GM21367 (cell line): ENCODE results near the gene MAN1B1.
"Not testable (repeated sequence)": the region's sequence is repeated elsewhere in the genome, so short reads cannot be mapped to it uniquely, and the experiment has no call there.

Experiments
- ATAC-seq: cut with Tn5 transposase; IDR thresholded peaks from one replicate; pipeline ENCODE4 v1.9.1; 2021; ENCODE audit not compliant: unreplicated experiment

MAN1B1 gene

DNA sequence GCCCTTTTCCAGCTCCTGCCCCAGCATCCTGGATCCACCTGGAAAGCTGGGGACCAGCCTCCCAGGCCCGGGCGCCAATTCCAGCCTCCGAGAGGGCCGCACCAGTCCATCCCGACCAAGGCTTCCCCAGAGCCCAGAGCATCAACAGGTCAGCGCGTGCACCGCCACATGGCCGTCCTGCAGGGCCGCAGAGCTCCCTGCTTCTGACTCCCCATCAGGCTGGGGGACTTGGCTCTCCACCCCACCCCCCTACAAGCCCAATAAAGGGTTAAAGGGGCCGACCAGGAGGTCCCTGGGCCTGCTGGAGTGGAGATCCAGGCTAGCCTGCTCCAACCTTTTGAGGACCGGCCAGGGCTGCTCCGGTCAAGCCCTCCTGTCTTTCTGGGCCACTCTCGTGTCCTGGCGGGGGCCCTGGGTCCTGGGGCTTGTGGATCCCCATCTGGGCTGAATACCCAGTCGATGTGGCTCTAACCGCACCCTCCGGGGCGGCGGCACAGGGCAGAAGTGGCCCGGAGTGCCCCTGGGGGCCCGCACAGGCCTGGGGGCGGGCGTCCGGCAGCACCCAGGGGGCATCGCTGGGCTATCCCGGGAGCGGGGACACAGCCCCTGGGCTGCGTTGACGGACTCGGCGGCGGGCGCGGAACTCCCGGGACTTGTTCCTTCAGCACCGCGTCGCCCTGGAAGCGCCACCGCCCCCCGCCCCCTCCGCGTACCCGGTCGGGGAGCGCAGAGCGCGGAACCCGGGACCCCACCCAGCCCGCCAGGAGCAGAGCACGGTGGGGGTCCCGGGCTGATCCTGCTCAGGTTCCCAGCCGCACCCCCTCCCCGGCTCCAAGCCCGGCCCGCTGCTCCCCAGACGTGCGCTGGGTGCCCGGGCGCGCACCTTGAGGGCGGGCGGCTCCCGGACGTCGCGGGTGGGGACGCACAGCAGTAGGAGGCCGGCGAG lies 33.5 kb upstream of the MAN1B1 start:
- no peak for ATAC-seq

DNA sequence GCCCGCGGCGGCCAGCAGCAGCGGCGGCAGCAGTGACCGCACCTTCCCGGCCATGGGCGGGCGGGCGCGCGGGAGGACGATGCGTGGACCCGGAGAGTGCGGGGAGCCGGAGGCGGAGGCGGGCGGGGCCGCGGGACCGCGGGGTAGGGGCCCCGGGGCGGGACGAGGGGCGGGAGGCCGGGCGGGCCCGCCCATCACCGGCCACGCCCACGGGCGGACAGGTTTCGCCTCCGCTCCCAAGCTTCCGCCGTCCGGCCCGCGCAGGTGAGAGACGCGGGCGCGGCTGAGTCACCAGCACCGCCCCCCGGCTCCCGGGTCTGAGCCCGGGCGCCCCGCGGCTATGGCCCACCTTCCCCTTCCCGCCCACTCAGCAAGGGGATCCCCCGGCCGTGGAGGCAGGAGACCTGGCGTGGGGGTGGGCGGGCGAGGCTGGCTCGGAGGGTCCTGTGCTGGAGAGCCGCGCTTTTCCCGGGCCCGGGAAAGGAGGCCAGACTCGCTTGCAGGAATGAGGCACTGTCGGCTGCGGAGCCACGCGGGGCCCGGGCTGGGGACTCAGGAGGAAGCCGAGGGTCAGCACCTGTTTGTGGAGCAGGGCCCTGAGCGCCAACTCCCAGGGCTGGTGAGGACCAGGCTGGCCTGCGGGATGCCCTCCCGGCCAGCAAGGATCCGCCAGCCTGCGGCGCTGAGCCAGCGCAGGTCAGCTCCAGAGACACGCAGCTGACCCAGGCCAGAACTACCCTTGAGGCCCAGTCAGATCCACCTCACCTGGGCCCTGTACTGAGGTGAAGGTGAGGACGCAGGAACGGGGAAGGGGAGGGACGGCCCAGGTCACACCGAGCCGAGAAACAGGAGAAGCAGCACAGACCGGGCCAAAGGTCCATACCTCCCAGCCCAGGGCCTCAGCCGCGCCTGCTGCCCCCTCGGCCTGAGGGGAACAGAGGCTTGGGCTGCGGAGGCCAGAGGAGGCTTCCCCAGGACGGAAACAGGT lies 32.5 kb upstream of the MAN1B1 start, which contains the start of gene ENTPD2:
Gene ENTPD2 (minus strand): TSS at position 118 of the 988 bp plus-strand sequence. CDS start 64 bp downstream, at position 54.
- ATAC-seq, result no peak

DNA sequence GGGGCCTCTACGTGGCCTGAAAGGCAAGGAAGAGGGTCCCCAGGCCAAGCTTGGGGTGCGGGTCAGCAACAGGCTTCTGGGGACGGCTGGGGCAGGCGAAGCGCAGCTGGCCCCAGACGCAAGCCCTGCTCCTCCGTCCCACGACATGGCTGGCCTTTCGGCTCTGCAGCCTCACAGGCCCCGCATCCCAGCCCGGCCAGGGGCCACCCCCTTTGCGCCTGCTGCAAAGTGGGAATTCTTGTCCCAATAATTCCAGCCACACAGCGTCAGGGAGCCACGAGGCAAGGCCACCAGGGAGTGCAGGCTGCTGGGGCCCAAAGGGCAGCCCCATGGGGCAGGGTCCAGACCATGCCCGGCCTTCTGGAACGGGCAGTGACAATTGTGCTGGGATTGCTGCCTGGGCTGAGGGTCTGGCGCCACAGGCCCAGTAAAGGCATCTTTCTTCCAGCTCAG lies 31.8 kb upstream of the MAN1B1 start:
- ATAC-seq, result no peak

DNA sequence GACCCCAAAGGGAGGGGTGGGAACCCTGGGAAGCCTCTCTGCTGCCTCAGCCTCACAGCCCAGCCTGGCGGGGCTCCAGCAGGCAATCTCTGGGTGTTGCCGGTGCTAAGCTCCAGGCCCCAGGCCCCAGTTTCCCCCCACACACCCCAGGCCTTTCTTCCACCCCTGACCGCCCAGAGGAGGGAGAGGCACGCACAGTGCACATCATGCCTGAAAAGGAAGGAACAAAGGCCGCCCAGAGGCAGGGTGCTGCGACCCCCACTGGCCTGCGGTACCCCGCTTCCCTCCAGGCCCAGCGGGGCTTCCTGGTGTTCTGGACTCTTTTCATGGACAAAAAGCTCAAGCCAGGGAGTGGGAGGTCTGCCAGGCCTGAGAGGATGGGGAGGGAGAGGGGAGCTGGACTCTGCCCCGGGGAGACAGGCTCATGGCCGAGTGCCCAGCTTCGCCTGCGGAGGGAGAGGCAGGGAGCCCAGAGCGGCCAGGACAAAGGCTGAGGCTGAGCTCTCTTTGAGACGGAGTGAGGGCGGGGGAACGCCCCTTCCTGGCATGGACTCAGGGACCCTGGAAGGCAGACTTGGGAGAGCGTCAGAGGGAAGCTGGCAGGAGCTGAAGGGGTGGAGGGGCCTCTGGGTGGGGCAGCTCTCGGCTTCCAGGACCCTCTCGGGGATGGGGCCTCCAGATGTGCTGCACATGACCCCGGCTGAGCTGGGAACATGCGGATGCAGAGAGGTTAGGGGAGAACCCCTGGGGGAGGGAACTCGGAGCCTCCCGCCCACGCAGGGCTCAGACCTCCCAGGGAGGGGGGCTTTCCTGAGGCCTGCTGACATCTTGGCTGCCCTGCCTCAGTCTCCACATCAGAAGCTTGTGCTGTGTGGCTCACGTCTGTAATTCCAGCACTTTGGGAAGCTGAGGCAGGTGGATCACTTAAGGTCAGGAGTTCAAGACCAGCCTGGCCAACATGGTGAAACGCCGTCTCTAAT lies 31.1 kb upstream of the MAN1B1 start:
- no peak for ATAC-seq

DNA sequence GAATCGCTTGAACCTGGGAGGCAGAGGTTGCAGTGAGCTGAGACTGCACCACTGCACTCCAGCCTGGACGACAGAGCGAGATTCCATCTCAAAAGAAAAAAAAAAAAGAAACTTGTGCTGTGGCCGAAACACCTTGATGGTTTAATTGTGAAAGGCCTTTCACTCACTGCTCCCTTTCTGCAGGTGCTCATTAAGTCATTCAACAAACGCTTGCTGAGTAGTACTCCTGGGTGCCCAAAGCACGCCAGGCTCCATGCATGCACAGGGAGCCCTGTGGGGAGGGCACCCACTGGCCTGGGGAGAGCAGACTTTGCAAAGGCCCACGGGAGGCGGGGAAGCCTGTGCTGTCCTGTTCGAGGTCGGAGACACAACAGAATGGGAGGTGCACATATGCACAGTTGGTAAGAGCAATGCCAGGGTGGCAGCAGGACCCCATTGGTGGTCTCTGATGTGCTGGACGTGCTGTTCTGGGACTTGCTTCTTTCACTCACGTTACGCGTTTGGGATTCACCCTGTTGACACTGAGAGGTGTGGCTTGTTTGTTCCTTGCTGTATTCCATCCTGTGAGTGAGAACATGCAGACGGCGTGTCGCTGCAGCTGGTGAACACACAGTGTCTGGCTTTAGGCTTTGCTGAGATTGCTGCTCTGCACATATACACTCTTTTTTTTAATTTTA lies 29.9 kb upstream of the MAN1B1 start:
- ATAC-seq, result no peak

DNA sequence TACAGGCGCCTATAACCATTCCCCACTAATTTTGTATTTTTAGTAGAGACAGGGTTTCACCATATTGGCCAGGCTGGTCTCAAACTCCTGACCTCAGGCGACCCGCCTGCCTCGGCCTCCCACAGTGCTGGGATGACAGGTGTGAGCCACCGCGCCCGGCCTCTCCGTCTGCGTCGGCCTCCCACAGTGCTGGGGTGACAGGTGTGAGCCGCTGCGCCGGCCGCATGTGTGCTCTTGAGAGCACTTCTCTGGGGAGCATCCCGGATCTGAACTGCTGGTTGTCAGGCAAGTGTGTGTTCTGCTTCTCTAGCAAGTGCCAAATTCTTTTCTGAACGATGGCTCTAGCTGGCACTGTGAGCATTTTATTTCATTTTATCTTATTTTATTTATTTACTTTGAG lies 29.2 kb upstream of the MAN1B1 start:
- ATAC-seq, result no peak

DNA sequence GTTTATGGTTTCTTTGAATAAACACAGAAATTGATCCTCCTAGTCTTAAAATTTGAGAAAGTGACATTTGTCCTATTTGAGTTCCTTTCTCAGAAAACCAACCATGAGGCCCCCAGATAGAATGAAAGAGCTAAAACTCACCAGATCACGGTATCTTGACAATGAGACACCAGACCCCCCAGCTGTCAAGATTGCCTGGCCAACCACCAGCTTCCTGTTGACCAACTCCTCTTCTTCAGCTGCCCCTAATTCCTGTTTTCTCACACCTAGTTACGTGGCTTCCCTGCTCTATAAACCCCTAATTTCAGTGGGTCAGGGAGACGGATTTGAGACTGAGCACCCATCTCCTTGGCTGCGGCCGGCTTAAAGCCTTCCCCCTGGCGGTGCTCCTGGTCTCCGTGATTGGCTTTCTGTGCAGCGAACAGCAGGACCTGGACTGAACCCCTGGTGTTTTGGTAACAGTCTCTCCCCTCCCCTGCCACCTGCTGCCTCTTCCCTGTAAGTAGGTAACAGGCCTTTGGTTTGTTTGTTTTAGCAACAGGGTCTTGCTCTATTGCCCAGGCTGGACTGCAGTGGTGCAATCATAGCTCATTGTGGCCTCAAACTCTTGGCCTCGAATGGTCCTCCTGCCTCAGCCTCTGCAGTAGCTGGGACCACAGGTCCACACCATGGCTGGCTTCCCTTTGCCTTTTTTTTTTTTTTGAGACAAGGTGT lies 28.1 kb upstream of the MAN1B1 start:
- ATAC-seq, result no peak

DNA sequence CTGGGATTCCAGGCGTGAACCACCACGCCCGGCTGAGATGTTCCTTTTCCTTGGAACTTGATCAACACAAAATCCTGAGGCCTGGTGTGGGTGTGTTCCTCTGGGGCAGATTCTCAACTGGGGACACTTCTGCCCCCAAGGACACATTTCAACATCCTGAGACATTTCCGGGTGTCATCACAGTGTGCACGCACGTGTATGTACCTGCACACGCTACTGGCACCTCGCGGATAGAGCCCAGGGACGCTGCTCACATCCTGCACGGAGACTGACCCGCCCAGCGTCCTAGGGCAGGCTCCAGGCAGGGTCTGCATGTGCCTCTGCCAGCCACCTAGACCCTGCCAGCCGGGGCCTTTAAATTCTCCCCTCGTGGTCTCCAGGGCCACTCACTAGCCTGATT lies 24.4 kb upstream of the MAN1B1 start:
- ATAC-seq, result no peak

DNA sequence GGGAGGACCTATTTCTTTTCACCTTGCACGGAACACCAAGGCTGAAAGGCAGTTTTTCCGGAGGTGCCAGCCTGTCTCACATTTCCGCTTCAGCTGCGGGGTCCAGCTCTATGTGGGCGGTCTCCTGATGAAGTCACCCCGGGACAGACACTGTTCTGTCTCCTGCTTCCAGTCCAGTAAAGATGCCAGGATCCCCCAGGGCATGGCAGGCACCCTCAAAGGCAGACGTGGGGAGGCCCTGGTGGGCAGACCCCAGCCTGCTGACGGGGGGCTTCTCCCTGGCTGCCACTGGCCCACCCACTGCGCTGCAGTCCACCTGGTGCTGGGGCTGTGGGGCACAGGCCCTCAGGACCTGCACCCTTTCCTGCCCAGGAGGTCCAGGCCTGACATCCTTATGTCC lies 24.0 kb upstream of the MAN1B1 start:
- not testable (repeated sequence) for ATAC-seq

DNA sequence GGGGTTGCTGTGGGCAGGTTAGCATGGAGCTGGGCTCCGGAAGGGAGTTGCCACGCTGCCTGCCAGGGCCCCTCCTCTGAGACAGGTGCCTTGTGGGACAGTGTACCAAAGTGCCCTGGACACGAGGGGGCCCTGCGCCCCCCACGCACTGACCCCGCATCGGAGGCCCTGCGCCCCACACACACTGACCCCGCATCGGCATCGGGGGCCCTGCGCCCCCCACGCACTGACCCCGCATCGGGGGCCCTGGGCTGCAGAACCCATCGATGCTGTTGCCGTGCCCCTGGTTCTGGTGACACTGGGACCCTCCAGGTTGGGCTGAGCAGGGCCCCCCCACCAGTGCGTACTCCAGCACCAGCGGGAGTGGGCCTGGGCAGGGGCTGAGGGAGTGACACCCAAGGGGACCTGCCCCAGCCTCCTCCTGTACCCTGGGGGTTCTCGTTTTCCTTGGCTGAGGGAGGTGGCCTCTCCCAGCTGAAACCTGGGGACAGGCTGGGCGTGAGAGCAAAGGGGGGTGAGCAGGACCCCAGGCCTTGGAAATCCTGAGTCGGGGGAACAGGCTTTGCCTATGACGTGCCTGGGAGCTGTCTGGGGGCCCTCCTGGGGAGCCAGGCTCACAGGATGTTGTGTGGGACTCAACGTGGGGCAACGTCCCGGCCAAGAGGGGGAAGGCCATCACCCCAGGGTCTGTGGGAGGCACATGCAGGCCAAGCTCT lies 23.3 kb upstream of the MAN1B1 start:
- ATAC-seq, result no peak

DNA sequence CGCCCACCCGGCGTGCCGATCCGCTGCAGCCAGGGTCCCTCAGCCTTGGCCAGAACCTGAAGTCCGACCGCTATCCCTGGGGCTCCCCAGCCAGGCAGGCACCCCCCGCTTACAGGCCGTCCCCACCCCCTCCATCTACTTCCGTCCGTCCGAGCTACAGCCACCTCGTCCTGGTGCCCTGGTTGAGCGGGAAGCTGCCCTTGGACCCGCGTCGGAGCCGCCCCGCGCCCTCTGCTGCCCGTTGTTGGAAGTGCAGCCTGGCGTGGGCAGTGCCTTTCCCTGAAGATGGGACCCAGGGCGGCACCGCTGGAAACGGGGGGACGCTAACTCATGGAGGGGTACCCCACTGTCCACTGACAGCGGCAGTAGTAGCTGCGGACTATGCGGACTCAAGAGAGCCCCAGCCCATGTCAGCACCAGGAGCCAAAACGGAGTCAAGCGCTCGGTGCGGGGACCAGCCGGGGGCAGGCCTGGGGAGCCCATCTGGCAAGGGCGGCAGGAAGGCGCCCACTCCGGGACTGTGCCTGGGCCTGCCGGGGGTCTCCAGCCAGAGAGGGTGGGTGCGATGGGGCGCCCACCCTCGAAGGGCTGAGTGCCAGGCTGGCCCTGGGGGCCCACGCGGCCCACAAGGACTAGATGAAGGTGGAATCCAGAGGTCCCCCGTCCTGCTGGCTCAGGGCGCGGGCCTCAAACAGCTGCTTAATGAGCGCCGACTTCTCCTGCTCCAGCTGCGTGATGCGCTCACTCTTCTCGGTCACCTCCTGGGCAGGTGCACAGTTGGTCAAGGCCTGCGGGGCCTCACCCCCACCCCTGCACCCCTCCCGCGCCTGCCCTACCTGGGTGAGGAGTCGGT lies 22.5 kb upstream of the MAN1B1 start:
- ATAC-seq, result no peak

DNA sequence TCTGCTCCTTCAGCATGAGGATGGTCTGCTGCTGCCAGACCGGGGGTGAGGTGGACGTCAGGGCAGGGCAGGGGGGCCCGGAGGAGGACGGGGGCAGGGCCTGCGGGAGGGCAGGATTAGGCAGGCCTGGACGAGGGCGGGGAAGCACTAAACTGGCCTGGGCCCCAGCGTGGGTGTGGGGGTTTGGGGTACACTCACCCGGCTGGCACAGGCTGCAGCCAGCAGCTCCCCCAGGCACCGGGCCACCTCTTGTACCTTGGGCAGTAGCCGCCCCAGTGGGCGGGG lies 22.0 kb upstream of the MAN1B1 start:
- no peak for ATAC-seq

DNA sequence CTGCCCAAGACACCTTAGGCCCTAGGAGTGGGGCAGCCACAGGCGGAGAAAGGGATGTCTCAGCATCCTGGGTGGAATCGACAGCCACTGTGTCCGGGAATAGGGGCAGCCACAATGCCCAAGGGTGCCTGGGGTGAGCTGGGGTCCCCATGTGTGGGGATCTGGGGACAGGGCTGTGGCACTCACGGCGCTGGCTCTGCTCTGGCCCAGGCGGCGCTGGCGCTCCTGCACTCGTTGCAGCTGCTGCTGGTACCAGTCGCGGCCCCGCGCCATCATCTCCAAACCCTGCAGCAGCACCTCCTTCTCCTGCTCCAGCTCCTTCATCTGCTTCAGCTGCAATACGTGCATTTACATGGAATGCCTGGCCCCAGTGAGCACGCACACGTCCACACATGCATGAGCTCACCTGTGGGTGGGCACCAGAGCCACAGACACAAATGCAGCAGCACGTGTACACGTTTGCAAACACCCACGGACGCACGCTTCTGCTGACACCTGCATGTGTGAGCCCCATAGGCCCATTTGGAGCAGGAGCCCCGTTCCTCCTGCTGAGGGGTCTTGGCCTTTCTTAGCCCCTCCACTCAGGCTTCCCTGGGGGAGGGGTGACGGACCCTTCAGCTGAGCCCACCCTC lies 21.3 kb upstream of the MAN1B1 start:
- ATAC-seq, result no peak

DNA sequence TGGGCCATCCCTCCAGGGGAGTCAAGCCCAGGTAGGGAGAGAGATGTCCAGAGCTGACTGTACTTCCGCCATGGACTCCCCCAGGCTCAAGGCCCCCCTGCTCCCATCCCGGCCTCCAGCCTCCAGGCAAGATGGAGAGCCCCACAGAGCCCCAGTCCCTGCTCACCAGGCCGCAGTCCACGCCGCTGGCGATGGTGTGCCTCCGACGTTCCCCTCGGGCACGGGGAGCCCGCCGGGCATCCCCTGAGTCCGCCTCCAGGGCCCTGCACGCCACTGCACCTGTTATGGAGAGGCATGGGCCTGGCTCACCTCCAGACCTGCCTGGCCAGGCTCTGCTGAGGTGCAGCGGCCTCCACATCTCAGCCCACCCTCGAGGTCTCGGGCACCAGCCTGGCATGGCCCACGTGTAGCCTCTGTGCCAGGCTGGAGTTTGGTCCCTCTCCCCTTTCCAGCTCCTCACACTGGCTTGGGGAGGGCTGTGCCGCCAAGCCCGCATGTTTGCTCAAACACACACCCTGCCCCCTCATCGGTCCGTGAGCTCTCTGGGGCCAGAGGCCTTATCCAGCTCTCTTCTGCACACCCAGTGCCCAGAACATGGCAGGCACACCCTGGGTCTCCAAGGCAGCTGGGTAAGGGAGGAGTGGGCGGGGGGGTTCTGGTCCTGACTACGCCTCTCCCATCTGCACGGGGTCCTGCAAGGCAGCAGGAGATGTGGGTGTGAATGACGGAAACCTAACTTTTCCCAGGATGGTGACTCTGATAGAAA lies 20.5 kb upstream of the MAN1B1 start:
- ATAC-seq, result no peak

DNA sequence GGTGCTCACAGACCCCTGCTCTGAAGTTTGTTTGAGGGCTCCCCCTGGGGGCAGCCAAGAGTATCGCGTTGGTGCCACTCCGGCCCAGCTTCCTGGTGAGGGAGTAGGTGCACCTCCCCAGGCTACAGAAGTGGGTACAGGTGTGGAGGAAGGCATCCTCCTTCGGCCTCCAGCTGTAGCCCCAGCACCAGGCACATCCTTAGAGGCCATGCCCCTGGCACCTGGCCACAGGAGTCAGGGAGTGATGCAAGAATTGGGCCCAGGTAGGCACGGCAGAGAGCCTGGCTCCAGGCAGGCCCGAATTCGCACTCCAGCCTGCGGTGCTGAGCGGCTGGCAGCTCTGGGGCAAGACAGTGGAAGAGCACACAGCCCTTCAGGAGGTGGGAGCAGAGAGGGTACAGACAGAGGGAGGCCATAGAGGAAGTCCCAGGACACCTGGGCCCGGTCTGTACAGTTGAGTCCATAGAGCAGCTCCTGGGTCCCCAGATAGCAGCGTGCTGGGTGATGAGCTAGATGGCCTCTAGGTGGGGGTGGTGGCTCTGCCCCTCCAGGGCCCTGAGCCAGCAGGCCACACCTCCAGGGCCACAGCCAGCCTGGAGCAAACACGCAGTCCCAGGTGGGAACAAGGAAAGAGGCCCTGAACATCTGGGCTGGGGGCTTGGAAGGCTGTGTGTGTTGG lies 18.8 kb upstream of the MAN1B1 start:
- ATAC-seq, result no peak
